CD4-positive, alpha-beta T cell (primary cell): ENCODE data around the gene SREBF2. TPM values are rescaled to one million over a fixed set of nuclear protein-coding genes. Genes with fewer than 3 reads are reported as not detected.
A peak's percentile ranks its signal among the peaks of the same experiment; 100 is the strongest.

Experiments
- ATAC-seq: fragments of 200-7000 bp; cut with Tn5 transposase; one replicate; pipeline ENCODE4 v1.10.0; 2022; ENCODE audit warnings: mild to moderate bottlenecking; ENCODE audit not compliant: poor library complexity
- CTCF ChIA-PET: fragments of 350-600 bp; sonication (Branson Sonifier 250); formaldehyde crosslinking; loops from one replicate; lab custom pipeline; 2021; ENCODE audit warnings: antibody characterized with exemption, inconsistent platforms; lab: Charles Lee
- POLR2A ChIA-PET: fragments of 350-600 bp; sonication (Branson Sonifier 250); formaldehyde crosslinking; loops from one replicate; lab custom pipeline; 2021; ENCODE audit warnings: antibody characterized with exemption, inconsistent platforms; lab: Charles Lee
- DNase-seq, 14 experiments: peaks; one replicate each; pipeline ENCODE4 v3.0.0-alpha.2; 2013 to 2020; ENCODE audit warnings: mixed read lengths in 2 of 14
- H3K27ac ChIP-seq, 2 donors: one replicate each; pipeline versions ENCODE4 v1.5.1 to v1.7.0; 2013; ENCODE audit warnings: low read length in 2 of 2, low read depth in 1 of 2, mild to moderate bottlenecking in 1 of 2
- H3K27me3 ChIP-seq, 2 experiments: 1 replicate in 1 of 2; 2 replicates in 1 of 2; pipeline versions ENCODE4 v1.6.1 to v1.7.0; 2013; ENCODE audit warnings: low read length in 2 of 2, control low read depth in 1 of 2, mild to moderate bottlenecking in 1 of 2, moderate library complexity in 1 of 2; ENCODE audit not compliant: insufficient read depth in 2 of 2, control insufficient read depth in 1 of 2
- H3K36me3 ChIP-seq: one replicate; pipeline ENCODE4 v1.6.1; 2013; ENCODE audit warnings: low read length, control low read depth; ENCODE audit not compliant: insufficient read depth
- H3K4me1 ChIP-seq: one replicate; pipeline ENCODE4 v1.6.1; 2013; ENCODE audit warnings: low read length, control low read depth; ENCODE audit not compliant: insufficient read depth
- H3K4me3 ChIP-seq: one replicate; pipeline ENCODE4 v1.5.1; 2013; ENCODE audit warnings: mild to moderate bottlenecking, low read length, moderate library complexity
- H3K9me3 ChIP-seq, 2 experiments: 1 replicate in 1 of 2; 2 replicates in 1 of 2; pipeline versions ENCODE4 v1.6.1 to v1.7.0; 2013; ENCODE audit warnings: low read length in 2 of 2, mild to moderate bottlenecking in 2 of 2, control low read depth in 1 of 2, moderate library complexity in 1 of 2; ENCODE audit not compliant: control insufficient read depth in 1 of 2, insufficient read depth in 1 of 2
- H3K27ac Mint-ChIP-seq: one replicate; pipeline ENCODE4 v1.8.0; 2020; ENCODE audit warnings: mixed read lengths
- H3K27me3 Mint-ChIP-seq: one replicate; pipeline ENCODE4 v1.8.0; 2021; ENCODE audit warnings: mixed read lengths
- H3K36me3 Mint-ChIP-seq: one replicate; pipeline ENCODE4 v1.8.0; 2021; ENCODE audit warnings: low read depth, mixed read lengths
- H3K4me1 Mint-ChIP-seq: one replicate; pipeline ENCODE4 v1.8.0; 2021; ENCODE audit warnings: low read depth, mixed read lengths
- H3K4me3 Mint-ChIP-seq: one replicate; pipeline ENCODE4 v1.8.0; 2020; ENCODE audit warnings: mild to moderate bottlenecking, mixed read lengths
- H3K9me3 Mint-ChIP-seq: one replicate; pipeline ENCODE4 v1.8.0; 2020; ENCODE audit warnings: mixed read lengths
- CTCF ChIP-seq: fragments of 200-600 bp; IDR thresholded peaks from one replicate; pipeline ENCODE4 v1.8.0; 2022; ENCODE audit warnings: antibody characterized with exemption, mild to moderate bottlenecking
- intact Hi-C, 2 experiments: fragments of 100-400 bp; cut with DNase I in 1 of 2; cut with micrococcal nuclease in 1 of 2; formaldehyde crosslinking; loops; one replicate each; pipeline versions ENCODE4 v1.15.1 to v1.9.0; 2023 to 2025; cut with DNase I, micrococcal nuclease
- total RNA-seq, 174 experiments: library from RNA in 2 of 174; stranded (reverse) in 2 of 174; gene quantifications; one replicate each; pipeline ENCODE4 v1.2.3 and lab custom pipeline; 2021 to 2026

The SREBF2 gene
- total RNA-seq, 2 experiments from 2014 or later = 67.2 to 69.9 TPM

- H3K27ac ChIP-seq = no peak overlapping the region
- ChIA-PET POLR2A (interaction anchor here (7.2 kb wide), 1 partner anchor 14 kb away, joined by 41 read pairs; the partner anchor contains the start of gene SREBF2), CTCF (interaction anchor here (0.6 to 2.3 kb wide), 3 partner anchors 11 to 72 kb away, joined by 3 to 10 read pairs (median 4); no protein-coding TSS in a partner anchor)
- no peak overlapping the region for H3K4me3 ChIP-seq
- no peaks in the 10 kb centered on the region for H3K36me3 ChIP-seq
- Mint-ChIP-seq H3K9me3 (no peaks in the 10 kb centered on the region), H3K4me3 (no peak overlapping the region), H3K27me3 (no peaks in the 10 kb centered on the region), H3K4me1 (peaks cover 50% of the 10 kb centered on the region), H3K36me3 (no peaks in the 10 kb centered on the region), H3K27ac (no peak overlapping the region)
- peaks cover 40% of the 10 kb centered on the region for H3K4me1 ChIP-seq
- H3K9me3 ChIP-seq = no peaks in the 10 kb centered on the region
- H3K27me3 ChIP-seq = no peaks in the 10 kb centered on the region
- DNase-seq = no peak
- ATAC-seq = no peak
- intact Hi-C loops = no loop called here
- no peak for TF ChIP-seq CTCF
These were observed 14.4 kb downstream of the SREBF2 start for GRCh38 chr22:41847300-41847699.

DNA sequence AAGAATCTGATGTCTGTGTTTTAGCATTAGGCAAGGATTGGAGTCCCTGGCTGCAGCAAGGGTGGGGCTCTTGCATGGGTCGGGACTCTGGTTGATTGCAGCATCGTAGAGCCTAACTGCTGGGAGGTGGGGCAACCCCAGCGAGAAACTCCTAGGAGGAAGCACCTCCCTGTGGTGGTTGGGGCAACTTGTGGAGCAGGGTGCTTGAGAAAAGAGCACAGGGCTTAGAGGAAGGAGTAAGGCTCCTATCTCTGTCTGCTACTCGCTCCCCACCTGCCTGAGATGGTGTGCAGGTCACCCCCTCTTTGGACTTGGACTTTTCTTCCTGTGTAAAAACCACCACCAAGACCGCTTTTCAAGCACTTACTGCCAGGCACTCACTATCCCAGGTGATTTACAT lies 15.6 kb downstream of the SREBF2 start:
- DNase-seq (peak in 2 of 14 experiments; percentile 55 to 63), ATAC-seq (peak; percentile 43)
- H3K4me1 ChIP-seq = peaks cover 29% of the 10 kb centered on the region
- H3K4me3 ChIP-seq = no peak overlapping the region
- Mint-ChIP-seq H3K27ac (no peak overlapping the region), H3K9me3 (no peaks in the 10 kb centered on the region), H3K36me3 (no peaks in the 10 kb centered on the region), H3K27me3 (no peaks in the 10 kb centered on the region), H3K4me1 (peaks cover 45% of the 10 kb centered on the region), H3K4me3 (no peak overlapping the region)
- H3K36me3 ChIP-seq = no peaks in the 10 kb centered on the region
- no peak for TF ChIP-seq CTCF
- CTCF ChIA-PET = no interaction called here
- POLR2A ChIA-PET = no interaction called here
- H3K27me3 ChIP-seq = no peaks in the 10 kb centered on the region
- intact Hi-C loops = no loop called here
- H3K27ac ChIP-seq = no peak overlapping the region
- no peaks in the 10 kb centered on the region for H3K9me3 ChIP-seq

DNA sequence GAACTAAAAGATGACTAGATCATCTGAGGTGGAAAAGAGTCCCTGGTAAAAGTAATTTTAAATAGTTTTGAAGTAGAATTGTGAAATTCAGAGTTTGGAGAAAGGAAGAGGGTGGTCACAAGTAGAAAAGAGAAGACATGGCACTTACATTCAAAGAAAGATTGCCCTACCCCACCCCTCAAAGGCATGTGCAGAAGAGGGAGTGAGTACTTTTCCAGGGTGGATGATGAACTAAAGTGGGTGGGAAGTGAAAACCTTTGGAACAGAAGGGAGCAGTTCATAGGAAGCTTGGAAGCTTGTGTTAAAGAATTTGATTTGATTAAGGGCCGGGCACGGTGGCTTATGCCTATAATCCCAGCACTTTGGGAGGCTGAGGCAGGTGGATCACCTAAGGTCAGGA lies 23.6 kb downstream of the SREBF2 start:
- intact Hi-C loops = loop anchor here (2.0 to 10.0 kb wide), 3 partner anchors 110 to 162 kb away; partner anchors contain the start of gene MEI1 (in 1 of the 2)
- Mint-ChIP-seq H3K9me3 (no peaks in the 10 kb centered on the region), H3K36me3 (no peaks in the 10 kb centered on the region), H3K27ac (peak overlapping the region; percentile 59), H3K4me1 (peaks cover 40% of the 10 kb centered on the region), H3K27me3 (no peaks in the 10 kb centered on the region), H3K4me3 (no peak overlapping the region)
- H3K4me3 ChIP-seq = no peak overlapping the region
- H3K4me1 ChIP-seq = peaks cover 42% of the 10 kb centered on the region
- DNase-seq (no peak), ATAC-seq (no peak)
- no peak overlapping the region for H3K27ac ChIP-seq
- H3K36me3 ChIP-seq = no peaks in the 10 kb centered on the region
- TF ChIP-seq CTCF = no peak
- ChIA-PET CTCF (interaction anchor here (0.6 to 2.4 kb wide), 5 partner anchors 16 to 138 kb away, joined by 3 to 17 read pairs (median 4); partner anchors contain the start of gene SREBF2), POLR2A (interaction anchor here (2.9 to 4.2 kb wide), 2 partner anchors 23 to 84 kb away, joined by 17 to 25 read pairs; partner anchors contain the start of gene SREBF2)
- H3K9me3 ChIP-seq = no peaks in the 10 kb centered on the region
- no peaks in the 10 kb centered on the region for H3K27me3 ChIP-seq
